IMR-90 (cell line): Measurements from ENCODE around the gene CREB5. TPM values are rescaled to one million over a fixed set of nuclear protein-coding genes. Genes with fewer than 3 reads are reported as not detected.

Experiments
- ATAC-seq: fragments of 200-7000 bp; cut with Tn5 transposase; 2 replicates; pipeline ENCODE4 v1.9.1; 2020; ENCODE audit warnings: low read depth, mild to moderate bottlenecking, moderate library complexity
- BruUV-seq: library from RNA; stranded (reverse); fragments of 400-500 nt; replicated peaks from 2 replicates; lab custom pipeline; 2021; lab: Mats Ljungman, UMichigan
- CTCF ChIA-PET: fragments of 300-600 bp; formaldehyde crosslinking; extraction: SDS; loops from one replicate; lab custom pipeline; 2021; ENCODE audit warnings: antibody characterized with exemption; lab: Yijun Ruan, JAX
- POLR2A ChIA-PET: fragments of 300-600 bp; sonication (Branson Sonifier 250); formaldehyde crosslinking; loops from one replicate; lab custom pipeline; 2022; ENCODE audit warnings: antibody characterized with exemption; ENCODE audit not compliant: unreplicated experiment; lab: Charles Lee
- DNase-seq: peaks from one replicate; pipeline ENCODE4 v3.0.0; 2013
- H2AFZ ChIP-seq: replicated peaks from 2 replicates; pipeline ENCODE3; 2013; ENCODE audit warnings: low read length, mild to moderate bottlenecking; ENCODE audit not compliant: poor library complexity
- H2AK5ac ChIP-seq: 2 replicates; pipeline ENCODE4 v1.6.1; 2013; ENCODE audit warnings: low read depth, low read length, inconsistent platforms
- H2AK9ac ChIP-seq: replicated peaks from 2 replicates; pipeline ENCODE3; 2013; ENCODE audit warnings: mild to moderate bottlenecking, low read depth, low read length, moderate library complexity; ENCODE audit not compliant: poor library complexity
- H2BK120ac ChIP-seq: 2 replicates; pipeline ENCODE4 v1.6.1; 2013; ENCODE audit warnings: low read depth, low read length, inconsistent platforms
- H2BK15ac ChIP-seq: 3 replicates; pipeline ENCODE4 v1.6.1; 2013; ENCODE audit warnings: low read depth, low read length, inconsistent platforms
- H2BK20ac ChIP-seq: 2 replicates; pipeline ENCODE4 v1.6.1; 2013; ENCODE audit warnings: low read depth, mild to moderate bottlenecking, inconsistent platforms, low read length, moderate library complexity
- H2BK5ac ChIP-seq: 2 replicates; pipeline ENCODE4 v1.6.1; 2013; ENCODE audit warnings: mild to moderate bottlenecking, low read depth, low read length, inconsistent platforms; ENCODE audit not compliant: poor library complexity, severe bottlenecking
- H3K14ac ChIP-seq: replicated peaks from 2 replicates; pipeline ENCODE4 v1.6.1; 2013; ENCODE audit warnings: low read depth, low read length, inconsistent platforms
- H3K18ac ChIP-seq: 2 replicates; pipeline ENCODE4 v1.6.1; 2013; ENCODE audit warnings: low read depth, low read length, control low read depth
- H3K23ac ChIP-seq: 2 replicates; pipeline ENCODE4 v1.6.1; 2013; ENCODE audit warnings: low read depth, low read length, inconsistent platforms
- H3K27ac ChIP-seq: 2 replicates; pipeline ENCODE4 v1.5.1; 2013; ENCODE audit warnings: mild to moderate bottlenecking, control low read depth, low read length; ENCODE audit not compliant: insufficient read depth
- H3K27me3 ChIP-seq: 2 replicates; pipeline ENCODE4 v1.6.1; 2013; ENCODE audit warnings: low read length; ENCODE audit not compliant: control insufficient read depth, insufficient read depth
- H3K36me3 ChIP-seq: 2 replicates; pipeline ENCODE4 v1.6.1; 2013; ENCODE audit warnings: low read length, mixed read lengths; ENCODE audit not compliant: control insufficient read depth, insufficient read depth
- H3K4ac ChIP-seq: 2 replicates; pipeline ENCODE4 v1.6.1; 2013; ENCODE audit warnings: low read depth, low read length, inconsistent platforms
- H3K4me1 ChIP-seq: 2 replicates; pipeline ENCODE4 v1.6.1; 2013; ENCODE audit warnings: low read length, mixed read lengths; ENCODE audit not compliant: control insufficient read depth, insufficient read depth
- H3K4me2 ChIP-seq: 2 replicates; pipeline ENCODE4 v1.6.1; 2013; ENCODE audit warnings: low read depth, mild to moderate bottlenecking, control low read depth, low read length, moderate library complexity
- H3K4me3 ChIP-seq: 2 replicates; pipeline ENCODE4 v1.5.1; 2013; ENCODE audit warnings: low read depth, mild to moderate bottlenecking, control low read depth, low read length, moderate library complexity; ENCODE audit not compliant: insufficient read depth
- H3K56ac ChIP-seq: 2 replicates; pipeline ENCODE4 v1.6.1; 2013; ENCODE audit warnings: low read length, inconsistent platforms; ENCODE audit not compliant: insufficient read depth; ENCODE audit errors: extremely low read depth
- H3K79me1 ChIP-seq, 2 experiments: 2 replicates each; pipeline ENCODE4 v1.6.1; 2013; ENCODE audit warnings: low read length in 2 of 2, inconsistent platforms in 1 of 2, low read depth in 1 of 2
- H3K9ac ChIP-seq: 2 replicates; pipeline ENCODE4 v1.6.1; 2013; ENCODE audit warnings: low read depth, low read length, control low read depth
- H3K9me1 ChIP-seq: 2 replicates; pipeline ENCODE4 v1.6.1; 2013; ENCODE audit warnings: low read length, inconsistent platforms; ENCODE audit not compliant: insufficient read depth
- H3K9me3 ChIP-seq: 2 replicates; pipeline ENCODE4 v1.6.1; 2013; ENCODE audit warnings: low read length; ENCODE audit not compliant: control insufficient read depth, insufficient read depth
- H4K20me1 ChIP-seq: 2 replicates; pipeline ENCODE4 v1.6.1; 2013; ENCODE audit warnings: low read length, inconsistent platforms; ENCODE audit not compliant: insufficient read depth
- H4K5ac ChIP-seq: 2 replicates; pipeline ENCODE4 v1.6.1; 2013; ENCODE audit warnings: mild to moderate bottlenecking, low read depth, low read length, control low read depth
- H4K8ac ChIP-seq, 2 experiments: 2 replicates each; pipeline ENCODE4 v1.6.1; 2013; ENCODE audit warnings: low read depth in 2 of 2, low read length in 2 of 2, control low read depth in 1 of 2, inconsistent platforms in 1 of 2
- H4K91ac ChIP-seq: 2 replicates; pipeline ENCODE4 v1.6.1; 2013; ENCODE audit warnings: low read depth, low read length, inconsistent platforms; ENCODE audit not compliant: insufficient read depth
- BHLHE40 ChIP-seq: fragments of 150-350 bp; IDR thresholded peaks from 2 replicates; pipeline ENCODE4 v1.6.1; 2016; ENCODE audit warnings: mild to moderate bottlenecking, low read depth, low read length
- CEBPB ChIP-seq: IDR thresholded peaks from 2 replicates; pipeline ENCODE4 v1.6.1; 2012; ENCODE audit warnings: low read depth, low read length, improper control_type of control experiment
- CHD1 ChIP-seq: IDR thresholded peaks from 2 replicates; pipeline ENCODE4 v1.6.1; 2012; ENCODE audit warnings: low read depth, low read length, improper control_type of control experiment
- FOS ChIP-seq: fragments of 150-350 bp; IDR thresholded peaks from 2 replicates; pipeline ENCODE4 v1.6.1; 2016; ENCODE audit warnings: low read depth, low read length
- MAFK ChIP-seq: IDR thresholded peaks from 2 replicates; pipeline ENCODE4 v1.6.1; 2012; ENCODE audit warnings: low read depth, low read length, improper control_type of control experiment
- MAZ ChIP-seq: IDR thresholded peaks from 2 replicates; pipeline ENCODE4 v1.6.1; 2012; ENCODE audit warnings: low read depth, mild to moderate bottlenecking, low read length, improper control_type of control experiment, moderate library complexity, borderline replicate concordance
- MXI1 ChIP-seq: IDR thresholded peaks from 2 replicates; pipeline ENCODE4 v1.6.1; 2012; ENCODE audit warnings: low read depth, mild to moderate bottlenecking, low read length, moderate library complexity, borderline replicate concordance
- NFE2L2 ChIP-seq: fragments of 150-350 bp; IDR thresholded peaks from 2 replicates; pipeline ENCODE4 v1.6.1; 2016; ENCODE audit warnings: low read depth, mild to moderate bottlenecking, low read length
- POLR2A ChIP-seq: IDR thresholded peaks from 2 replicates; pipeline ENCODE4 v1.6.1; 2012; ENCODE audit warnings: mild to moderate bottlenecking, low read depth, low read length
- RAD21 ChIP-seq: IDR thresholded peaks from 2 replicates; pipeline ENCODE4 v1.6.1; 2012; ENCODE audit warnings: low read length, improper control_type of control experiment
- RCOR1 ChIP-seq: IDR thresholded peaks from 2 replicates; pipeline ENCODE4 v1.6.1; 2012; ENCODE audit warnings: mild to moderate bottlenecking, low read length, improper control_type of control experiment; ENCODE audit not compliant: insufficient replicate concordance
- RFX5 ChIP-seq: IDR thresholded peaks from 2 replicates; pipeline ENCODE4 v1.8.0; 2012; ENCODE audit warnings: low read depth, mild to moderate bottlenecking, low read length, moderate library complexity
- SMC3 ChIP-seq: fragments of 150-350 bp; IDR thresholded peaks from 2 replicates; pipeline ENCODE4 v1.6.1; 2016; ENCODE audit warnings: low read depth, mild to moderate bottlenecking, antibody characterized with exemption, low read length, moderate library complexity
- USF2 ChIP-seq: fragments of 150-350 bp; IDR thresholded peaks from 2 replicates; pipeline ENCODE4 v1.6.1; 2017; ENCODE audit warnings: mild to moderate bottlenecking, antibody characterized with exemption, low read length, low read depth
- WGBS, 2 experiments: methylation state at CpG; one replicate each; pipeline versions ENCODE4 v1.1.5 to v1.1.7; 2013; ENCODE audit warnings: missing lambda C conversion rate in 2 of 2; ENCODE audit not compliant: insufficient read length in 1 of 2; ENCODE audit errors: extremely low coverage in 2 of 2; 5-methylcytosine and 5-hydroxymethylcytosine counted together
- dilution Hi-C: fragments of 300-500 bp; cut with HindIII; formaldehyde crosslinking; loops from one replicate; pipeline ENCODE4 v1.14.3; 2018; ENCODE audit warnings: low sequenced_read_pairs; ENCODE audit not compliant: unreplicated experiment
- in situ Hi-C: fragments of 300-500 bp; cut with MboI; formaldehyde crosslinking; loops from 3 replicates; pipeline ENCODE4 v1.14.3; 2019; ENCODE audit warnings: low sequenced_read_pairs, inconsistent platforms, mixed read lengths
- intact Hi-C: fragments of 100-400 bp; cut with micrococcal nuclease; formaldehyde crosslinking; loops from 2 replicates; pipeline ENCODE4 v1.10.0; 2022
- polyA plus RNA-seq, 3 experiments: library from polyadenylated mRNA; depleted of rRNA; stranded (reverse); fragments of >200 nt; gene quantifications; 2 replicates each; pipeline ENCODE4 v1.2.3, GENCODE V29; 2012; ENCODE audit warnings: low replicate concordance in 1 of 3
- total RNA-seq: library from RNA; depleted of rRNA; stranded (reverse); fragments of >200 nt; gene quantifications from 2 replicates; pipeline ENCODE4 v1.2.3, GENCODE V29; 2012
- TF ChIP-seq, protein P1 (sequence below): conservative IDR thresholded peaks from 2 replicates; pipeline ENCODE4 v1.5.1; 2012; ENCODE audit warnings: mild to moderate bottlenecking, low read depth, low read length, improper control_type of control experiment
- TF ChIP-seq, protein P2 (sequence below): fragments of 150-350 bp; IDR thresholded peaks from 2 replicates; pipeline ENCODE4 v1.6.1; 2016; ENCODE audit warnings: low read depth, mild to moderate bottlenecking, low read length, moderate library complexity, borderline replicate concordance

Gene CREB5
- total and polyA plus RNA-seq, 2 of the 4 experiments (the other 2 are of a cell fraction), result 7.3 to 13.1 TPM

DNA sequence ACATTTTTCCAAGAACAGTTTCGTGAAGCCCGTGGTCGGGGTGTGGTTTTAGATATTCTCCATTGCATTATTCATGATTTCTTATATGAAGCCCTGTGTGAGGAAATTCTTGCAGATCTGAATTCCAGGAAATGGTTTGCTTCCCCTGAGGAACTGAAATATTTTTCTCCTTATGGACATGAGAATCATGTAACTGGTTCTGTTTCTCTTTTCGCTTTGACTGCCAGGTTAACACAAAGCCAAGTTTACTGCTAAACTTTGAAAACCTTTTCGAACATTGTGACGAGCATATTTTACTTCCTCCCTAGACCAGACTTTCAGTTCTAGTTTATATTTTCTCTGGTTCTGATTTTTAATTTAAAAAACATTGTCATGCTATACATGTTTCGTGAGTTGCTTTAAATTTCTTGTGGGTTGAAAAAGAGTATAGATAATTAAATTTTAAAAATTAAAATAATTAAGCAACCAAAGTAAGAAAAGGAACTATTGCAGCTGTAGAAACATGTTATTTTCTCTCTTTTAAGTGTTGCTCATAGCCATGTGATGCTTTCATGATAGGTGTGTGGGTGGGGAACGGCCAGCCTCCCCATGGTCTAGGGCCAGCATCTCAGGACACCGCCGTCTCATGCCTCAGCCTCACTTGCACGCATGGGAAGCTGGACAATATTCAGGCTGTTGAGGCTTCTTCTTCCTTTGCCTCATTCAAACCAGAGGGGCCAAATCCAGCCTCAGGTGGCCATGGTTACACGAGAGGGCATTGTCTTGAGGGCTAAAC is 97.1 kb downstream of the CREB5 start:
- no peak overlapping the region for H3K14ac ChIP-seq
- no peak overlapping the region for H2BK15ac ChIP-seq
- no peak overlapping the region for H2BK5ac ChIP-seq
- dilution Hi-C loops (no loop called here), in situ Hi-C loops (no loop called here), intact Hi-C loops (no loop called here)
- ChIA-PET POLR2A (no interaction called here), CTCF (no interaction called here)
- no peak overlapping the region for H2BK120ac ChIP-seq
- no peak overlapping the region for H2AK9ac ChIP-seq
- no peaks in the 10 kb centered on the region; the same call in 1 of the 2 replicates for H3K9me1 ChIP-seq
- no peaks in the 10 kb centered on the region for H3K27me3 ChIP-seq
- H3K36me3 ChIP-seq, result no peaks in the 10 kb centered on the region
- no peaks in the 10 kb centered on the region for H3K79me1 ChIP-seq
- H3K9me3 ChIP-seq, result no peaks in the 10 kb centered on the region
- no peak overlapping the region for H4K8ac ChIP-seq
- TF ChIP-seq MAFK (no peak), POLR2A (no peak), RFX5 (no peak), BHLHE40 (no peak), CHD1 (no peak), CEBPB (no peak), RCOR1 (no peak), MXI1 (no peak), NFE2L2 (no peak), MAZ (no peak), SMC3 (no peak), RAD21 (no peak), FOS (no peak), USF2 (no peak)
- TF ChIP-seq, protein P1, sequence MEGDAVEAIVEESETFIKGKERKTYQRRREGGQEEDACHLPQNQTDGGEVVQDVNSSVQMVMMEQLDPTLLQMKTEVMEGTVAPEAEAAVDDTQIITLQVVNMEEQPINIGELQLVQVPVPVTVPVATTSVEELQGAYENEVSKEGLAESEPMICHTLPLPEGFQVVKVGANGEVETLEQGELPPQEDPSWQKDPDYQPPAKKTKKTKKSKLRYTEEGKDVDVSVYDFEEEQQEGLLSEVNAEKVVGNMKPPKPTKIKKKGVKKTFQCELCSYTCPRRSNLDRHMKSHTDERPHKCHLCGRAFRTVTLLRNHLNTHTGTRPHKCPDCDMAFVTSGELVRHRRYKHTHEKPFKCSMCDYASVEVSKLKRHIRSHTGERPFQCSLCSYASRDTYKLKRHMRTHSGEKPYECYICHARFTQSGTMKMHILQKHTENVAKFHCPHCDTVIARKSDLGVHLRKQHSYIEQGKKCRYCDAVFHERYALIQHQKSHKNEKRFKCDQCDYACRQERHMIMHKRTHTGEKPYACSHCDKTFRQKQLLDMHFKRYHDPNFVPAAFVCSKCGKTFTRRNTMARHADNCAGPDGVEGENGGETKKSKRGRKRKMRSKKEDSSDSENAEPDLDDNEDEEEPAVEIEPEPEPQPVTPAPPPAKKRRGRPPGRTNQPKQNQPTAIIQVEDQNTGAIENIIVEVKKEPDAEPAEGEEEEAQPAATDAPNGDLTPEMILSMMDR, result no peak
- TF ChIP-seq, protein P2, sequence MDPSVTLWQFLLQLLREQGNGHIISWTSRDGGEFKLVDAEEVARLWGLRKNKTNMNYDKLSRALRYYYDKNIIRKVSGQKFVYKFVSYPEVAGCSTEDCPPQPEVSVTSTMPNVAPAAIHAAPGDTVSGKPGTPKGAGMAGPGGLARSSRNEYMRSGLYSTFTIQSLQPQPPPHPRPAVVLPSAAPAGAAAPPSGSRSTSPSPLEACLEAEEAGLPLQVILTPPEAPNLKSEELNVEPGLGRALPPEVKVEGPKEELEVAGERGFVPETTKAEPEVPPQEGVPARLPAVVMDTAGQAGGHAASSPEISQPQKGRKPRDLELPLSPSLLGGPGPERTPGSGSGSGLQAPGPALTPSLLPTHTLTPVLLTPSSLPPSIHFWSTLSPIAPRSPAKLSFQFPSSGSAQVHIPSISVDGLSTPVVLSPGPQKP, result no peak
- no peak overlapping the region for H4K5ac ChIP-seq
- no peak overlapping the region for H3K18ac ChIP-seq
- DNase-seq (no peak), ATAC-seq (no peak)
- H4K20me1 ChIP-seq, result no peaks in the 10 kb centered on the region
- peak overlapping the region; percentile 27 for H2AFZ ChIP-seq
- H3K9ac ChIP-seq, result no peak overlapping the region
- BruUV-seq, result no TSS peak
- no peak overlapping the region for H2BK20ac ChIP-seq
- no CpG with 5 or more reads among the region's 12 CpGs for WGBS, 2 experiments
- H3K4me3 ChIP-seq, result no peak overlapping the region
- H3K4me2 ChIP-seq, result no peak overlapping the region
- no peak overlapping the region; the same call in 1 of the 2 replicates for H3K23ac ChIP-seq
- H3K27ac ChIP-seq, result no peak overlapping the region
- H2AK5ac ChIP-seq, result no peak overlapping the region
- H4K91ac ChIP-seq, result no peak overlapping the region
- H3K56ac ChIP-seq, result no peak overlapping the region
- H3K4ac ChIP-seq, result no peak overlapping the region
- H3K4me1 ChIP-seq, result no peaks in the 10 kb centered on the region
